D341Med (cell line): ENCODE results near the gene SREBF2.

Experiments
- DNase-seq: peaks from one replicate; pipeline ENCODE4 v3.0.0; 2012; ENCODE audit warnings: low spot score

SREBF2 gene

GRCh38 chr22:41832553-41833368 lies at the start of gene SREBF2:
TSS of gene SREBF2 (plus strand) at chr22:41833105. CDS start at chr22:41833271, 166 bp downstream.
- peak; percentile 98 for DNase-seq

GRCh38 chr22:41787331-41787730 lies 45.6 kb upstream of the SREBF2 start:
- peak; percentile 72 for DNase-seq

GRCh38 chr22:41793871-41794270 lies 39.0 kb upstream of the SREBF2 start:
- DNase-seq: no peak

GRCh38 chr22:41798736-41799135 lies 34.2 kb upstream of the SREBF2 start:
- DNase-seq: no peak

DNA sequence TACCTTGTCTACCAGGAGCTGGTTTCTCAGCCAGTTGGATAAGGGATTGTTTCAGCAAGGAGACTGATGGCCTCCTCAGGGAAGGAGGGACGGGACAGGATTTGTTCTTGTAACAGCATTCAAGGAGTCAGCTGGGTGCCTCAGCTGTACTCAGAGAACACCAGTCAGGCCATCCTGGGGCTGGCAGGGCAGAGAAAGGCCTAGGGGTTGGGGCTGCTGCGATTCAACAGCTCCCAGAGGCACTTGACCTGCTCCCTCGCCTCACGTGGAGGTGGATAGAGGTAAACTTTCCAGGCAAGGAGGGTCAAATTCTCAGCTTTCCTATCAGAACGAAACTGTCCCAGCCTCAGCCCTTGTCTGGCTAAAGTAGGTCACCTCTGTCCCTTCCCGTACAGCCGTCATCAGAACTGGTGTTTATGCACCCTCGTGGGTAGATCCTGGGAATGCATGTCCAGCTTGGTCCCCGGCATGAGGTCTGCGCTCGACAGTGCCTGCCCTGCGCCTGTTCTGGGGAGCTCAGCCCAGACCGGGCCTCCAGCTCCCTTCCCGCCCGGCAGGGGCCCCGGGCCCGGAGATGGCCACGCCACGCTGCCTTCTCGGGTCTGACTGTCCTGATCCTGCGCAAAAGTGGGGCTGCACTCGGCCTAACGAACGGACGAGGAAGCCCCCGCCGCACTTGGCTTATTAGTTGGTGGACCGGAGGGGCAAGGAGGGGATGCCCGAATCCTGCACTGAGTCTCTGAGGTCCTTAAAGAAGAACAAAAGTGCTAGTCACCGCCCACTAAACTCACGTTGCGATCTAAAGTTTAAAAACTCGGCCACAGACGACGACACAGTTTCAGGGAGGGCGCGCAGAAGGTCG lies 33.2 kb upstream of the SREBF2 start:
- DNase-seq: peak; percentile 58

- DNase-seq: peak; percentile 99
These were observed 32.4 kb upstream of the SREBF2 start, which contains the start of gene CCDC134 for GRCh38 chr22:41800348-41801146. TSS of gene CCDC134 (plus strand) at chr22:41800679. CDS start at chr22:41808891, 8,212 bp downstream.

DNA sequence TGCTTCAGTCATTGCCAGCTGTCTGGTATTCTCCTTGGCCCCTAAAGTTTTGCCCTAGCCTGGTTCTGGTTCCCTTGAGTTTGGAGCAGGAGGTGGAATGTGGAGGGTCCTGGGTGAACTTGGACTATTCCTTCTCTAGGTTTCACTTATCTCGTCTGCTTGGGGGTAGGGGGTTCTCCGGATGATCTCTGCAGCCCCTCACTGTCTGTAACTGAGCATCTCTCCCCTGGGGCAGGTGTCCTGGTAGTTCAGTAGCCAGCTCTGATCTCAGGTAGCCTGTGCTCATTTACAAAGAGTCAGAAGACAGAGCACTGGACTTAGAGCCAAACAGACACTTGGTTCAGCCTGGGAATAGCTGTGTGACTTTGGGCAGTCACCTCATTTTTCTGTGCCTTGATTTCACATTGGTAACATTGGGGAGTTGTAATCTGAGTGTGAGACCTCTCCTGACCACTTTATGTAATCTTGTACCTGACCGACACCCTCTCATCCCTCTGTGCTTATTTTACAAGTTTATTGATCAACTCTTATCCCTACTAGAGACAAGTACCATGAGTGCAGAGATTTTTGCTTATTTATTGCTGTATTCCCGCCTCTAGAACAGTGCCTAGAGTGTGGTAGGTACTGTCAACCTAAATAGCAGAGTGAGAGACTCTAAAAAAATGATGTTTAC lies 31.6 kb upstream of the SREBF2 start:
- DNase-seq: no peak

DNA sequence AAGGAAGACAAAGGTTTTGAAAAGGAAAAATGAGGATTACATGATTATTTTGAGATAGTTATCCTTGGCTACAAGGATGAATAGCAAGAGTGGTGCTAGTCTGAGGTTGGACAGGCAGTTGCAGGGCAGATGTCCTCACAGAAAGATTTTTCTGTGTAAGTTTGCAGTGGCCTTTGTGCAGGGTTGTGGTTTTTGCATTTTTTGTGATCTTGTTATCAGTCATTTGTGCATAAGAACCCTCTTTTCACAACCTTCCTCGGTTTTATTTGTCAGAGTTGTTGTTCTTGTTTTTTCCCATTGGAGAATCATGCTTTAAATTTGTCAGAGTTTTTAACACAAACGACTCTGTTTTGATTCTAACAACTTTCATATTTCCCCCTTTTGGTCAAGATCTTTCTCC lies 31.0 kb upstream of the SREBF2 start:
- no peak for DNase-seq

DNA sequence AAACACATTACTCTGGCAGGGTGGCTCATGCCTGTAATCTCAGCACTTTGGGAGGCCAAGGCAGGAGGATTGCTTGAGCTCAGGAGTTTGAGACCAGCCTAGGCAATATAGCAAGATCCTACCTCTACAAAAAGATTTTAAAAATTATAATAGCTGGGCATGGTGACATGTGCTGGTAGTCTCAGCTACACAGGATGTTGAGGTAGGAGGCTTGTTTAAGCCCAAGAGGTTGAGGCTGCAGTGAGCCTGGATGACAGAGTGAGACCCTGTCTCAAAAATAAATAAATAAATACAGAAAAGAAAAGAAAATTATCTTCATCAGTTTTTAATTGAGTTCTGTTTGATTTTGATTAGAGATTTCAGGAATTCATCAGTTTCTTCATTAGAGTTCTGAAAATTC lies 27.3 kb upstream of the SREBF2 start:
- DNase-seq: no peak

DNA sequence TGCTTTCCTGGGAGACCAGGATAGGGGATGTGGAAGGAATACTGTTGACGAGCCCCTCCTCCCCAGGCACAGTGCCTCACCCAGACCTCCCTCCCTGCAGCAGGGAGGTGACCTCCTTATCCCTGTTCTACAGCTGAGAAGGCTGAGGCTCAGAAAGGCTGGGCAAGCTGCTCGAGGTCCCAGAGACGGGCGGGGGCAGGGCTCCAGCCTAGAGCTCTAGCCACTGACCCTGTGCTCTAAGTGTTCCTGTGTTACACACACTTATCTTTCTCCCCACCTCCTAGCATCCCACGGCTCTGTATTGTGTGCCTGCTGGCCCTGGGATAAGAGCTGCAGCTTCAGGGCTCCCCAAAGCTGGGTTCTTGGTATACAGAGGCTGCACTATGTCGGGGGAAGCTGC lies 24.5 kb upstream of the SREBF2 start:
- DNase-seq: no peak

DNA sequence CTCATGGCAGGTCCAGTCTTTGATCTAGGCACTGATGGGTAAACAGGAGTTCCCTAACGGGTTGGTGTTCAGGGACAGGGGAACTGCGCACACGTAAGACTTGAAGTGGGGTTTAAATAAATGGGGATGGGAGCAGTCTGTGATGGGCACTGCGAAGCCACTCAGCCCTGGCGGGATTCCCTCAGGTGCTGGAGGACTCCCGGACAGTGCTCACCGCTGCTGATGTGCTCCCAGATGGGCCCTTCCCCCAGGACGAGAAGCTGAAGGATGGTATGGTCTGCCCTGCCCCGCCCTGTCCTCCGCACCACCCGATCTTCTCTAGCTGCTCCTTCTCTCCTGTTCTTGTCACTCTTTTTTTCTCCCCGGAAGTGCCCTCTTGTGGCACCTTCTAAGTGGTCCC lies 22.9 kb upstream of the SREBF2 start:
- DNase-seq: peak; percentile 29

- peak; percentile 13 for DNase-seq
These were observed 19.9 kb upstream of the SREBF2 start for GRCh38 chr22:41812805-41813545.

DNA sequence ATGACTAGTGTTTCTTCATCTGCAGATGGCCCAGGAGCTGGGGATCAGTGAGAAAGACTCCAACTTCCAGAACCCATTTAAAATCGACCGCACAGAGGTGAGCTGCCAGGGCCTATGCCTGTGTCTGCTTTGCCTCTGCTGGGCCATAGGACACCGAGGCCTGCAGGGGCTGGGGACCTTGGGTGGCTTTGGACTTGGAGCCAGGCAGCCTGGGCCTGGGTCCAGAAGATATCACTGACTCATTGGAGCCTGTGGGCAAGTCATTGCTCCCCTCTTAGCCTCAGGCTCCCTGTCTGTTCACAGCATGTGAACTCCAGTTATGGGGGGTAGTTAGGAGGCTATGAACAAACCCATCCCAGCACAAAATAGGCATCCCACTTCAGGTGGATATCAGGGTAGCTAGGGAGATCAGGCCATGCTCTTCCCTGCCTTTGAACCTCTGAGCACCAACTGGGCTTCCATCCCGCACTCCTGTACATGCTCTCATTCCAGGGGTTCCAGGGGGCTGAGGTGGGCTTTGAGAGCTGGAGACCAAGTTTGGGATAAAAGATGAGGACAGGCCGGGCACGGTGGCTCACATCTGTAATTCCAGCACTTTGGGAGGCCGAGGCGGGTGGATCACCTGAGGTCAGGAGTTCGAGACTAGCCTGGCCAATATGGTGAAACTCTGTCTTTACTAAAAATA lies 19.0 kb upstream of the SREBF2 start:
- DNase-seq: peak; percentile 14

GRCh38 chr22:41815716-41816115 lies 17.2 kb upstream of the SREBF2 start:
- DNase-seq: no peak

- peak; percentile 21 for DNase-seq
These were observed 16.7 kb upstream of the SREBF2 start for GRCh38 chr22:41816241-41816640.

GRCh38 chr22:41816871-41817270 lies 16.0 kb upstream of the SREBF2 start:
- DNase-seq: no peak

DNA sequence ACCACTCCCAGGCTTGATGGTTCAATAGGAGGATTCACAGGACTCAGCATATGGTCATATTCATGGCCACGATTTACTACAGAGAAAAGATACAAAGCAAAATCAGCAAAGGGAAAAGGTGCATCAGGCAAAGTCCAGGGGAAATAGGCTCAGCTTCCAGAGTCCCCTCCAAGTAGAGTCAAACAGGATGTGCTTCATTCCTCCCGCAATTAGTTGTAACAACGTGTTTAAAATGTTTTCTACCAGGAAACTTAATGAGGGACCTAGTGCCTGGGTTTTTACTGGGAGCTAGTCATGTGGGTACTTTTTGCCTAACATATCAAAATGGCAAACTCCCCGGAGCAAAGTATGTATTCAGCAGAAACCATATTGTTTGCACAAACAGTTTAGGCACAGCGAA lies 14.9 kb upstream of the SREBF2 start:
- DNase-seq: no peak

DNA sequence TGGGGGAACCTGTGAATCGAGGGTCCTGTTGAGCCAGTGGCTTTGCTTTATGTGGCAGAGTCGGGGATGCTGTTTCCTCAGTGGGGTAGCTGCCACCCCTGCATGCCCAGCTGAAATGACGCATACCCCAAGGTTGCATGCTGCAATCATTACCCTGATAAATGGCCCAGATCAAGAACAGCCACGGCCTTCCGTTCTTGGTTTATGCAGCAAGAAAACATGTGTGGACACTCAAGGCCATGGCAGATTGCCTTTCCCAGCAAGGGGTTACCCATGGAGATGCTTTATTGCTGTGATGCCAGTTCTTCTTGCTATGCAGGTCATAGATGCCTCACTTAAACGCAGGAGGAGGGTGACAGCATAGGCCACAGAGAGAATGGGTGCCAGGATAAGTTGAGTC lies 14.3 kb upstream of the SREBF2 start:
- no peak for DNase-seq

DNA sequence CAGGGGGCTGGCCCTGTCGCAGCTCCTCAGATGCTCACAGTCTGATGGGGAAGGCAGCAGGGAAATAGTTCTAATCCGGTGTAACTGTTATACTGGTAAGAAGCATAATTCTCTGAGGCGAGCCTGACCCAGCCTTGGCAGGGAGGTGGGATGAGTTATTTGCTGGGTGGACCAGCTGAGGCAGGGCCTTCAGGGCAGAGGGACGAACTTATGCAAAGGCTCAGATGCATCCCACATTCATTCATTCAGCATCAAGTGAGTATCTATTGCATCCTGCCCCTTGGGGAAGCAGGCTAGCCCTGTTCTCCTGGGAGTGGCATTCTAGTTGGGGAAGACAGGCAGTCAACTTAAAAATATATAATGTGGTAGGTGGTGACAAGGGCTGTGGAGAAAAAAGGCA lies 13.6 kb upstream of the SREBF2 start:
- DNase-seq: no peak

DNA sequence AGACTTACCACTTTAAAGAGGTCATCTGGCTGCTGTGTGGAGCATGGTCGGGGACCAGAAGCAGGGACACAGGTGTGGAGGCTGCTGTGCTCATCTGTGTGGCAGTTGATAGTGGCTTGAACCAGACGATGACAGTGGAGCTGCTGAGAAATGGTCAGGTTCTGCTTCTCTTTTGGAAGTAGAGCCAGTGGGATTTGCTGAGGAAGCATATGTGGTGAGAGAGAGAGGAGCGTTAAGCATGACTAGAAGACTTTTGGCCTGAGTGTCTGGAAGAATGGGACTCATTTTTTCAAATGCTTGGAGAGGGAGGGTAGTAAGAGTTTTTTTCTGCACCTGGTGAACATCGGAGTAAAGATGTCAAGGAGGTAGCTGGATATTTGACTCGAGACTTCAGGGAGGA lies 12.5 kb upstream of the SREBF2 start:
- DNase-seq: no peak
